Measurements from ENCODE around the gene POFUT2. TPM values are rescaled to one million over a fixed set of nuclear protein-coding genes. Genes with fewer than 3 reads are reported as not detected.
A peak's percentile ranks its signal among the peaks of the same experiment; 100 is the strongest.

Gene POFUT2
- total RNA-seq, 1 experiment from 2014 or later, result 28.2 TPM

GRCh38 chr21:45293220-45293725, 5.6 kb upstream of the POFUT2 start:
- H3K9me2 ChIP-seq (replicated peaks; ENCODE audit: low read length), result no peaks in the 10 kb centered on the region
- H3K4me2 ChIP-seq (ENCODE audit: low read length), result peak overlapping the region; percentile 72
- H3K4me1 ChIP-seq (ENCODE audit: insufficient read depth, low read length), result peaks cover 56% of the 10 kb centered on the region
- no peaks in the 10 kb centered on the region for H3F3A ChIP-seq (ENCODE audit: low read length, unreplicated experiment)
- ChIA-PET POLR2A (ENCODE audit: unreplicated experiment) (no interaction called here), CTCF (interaction anchor here (0.5 to 0.9 kb wide), 3 partner anchors 153 to 586 kb away, joined by 3 to 12 read pairs (median 4); no protein-coding TSS in a partner anchor)
- DNase-seq (peak; percentile 29), ATAC-seq (no peak)
- no peak overlapping the region for H2AFZ ChIP-seq (ENCODE audit: low read length)
- H3K9me3 ChIP-seq (ENCODE audit: low read length), result no peaks in the 10 kb centered on the region
- H3K79me2 ChIP-seq (ENCODE audit: low read length), result peaks cover 31% of the 10 kb centered on the region
- no peak for TF ChIP-seq CTCF (conservative IDR thresholded peaks at IDR 0.05; ENCODE audit: low read depth, low read length)
- TF ChIP-seq EZH2phosphoT487 (IDR thresholded peaks at IDR 0.05; ENCODE audit: borderline replicate concordance, low read length), result no peak
- TF ChIP-seq EZH2 (IDR thresholded peaks at IDR 0.05; ENCODE audit: low read length, unreplicated experiment), result no peak
- no peaks in the 10 kb centered on the region for H4K20me1 ChIP-seq (ENCODE audit: low read length)
- no peaks in the 10 kb centered on the region for H3K36me3 ChIP-seq (ENCODE audit: low read depth, low read length)
- no peaks in the 10 kb centered on the region for H3K27me3 ChIP-seq (ENCODE audit: low read length)
- BruUV-seq (replicated peaks), result no TSS peak
- intact Hi-C loops (cut with micrococcal nuclease), result no loop called here
- peak overlapping the region; percentile 90 for H3K27ac ChIP-seq (ENCODE audit: low read length)
- no peak overlapping the region for H3K4me3 ChIP-seq (ENCODE audit: low read length)
- H3K9ac ChIP-seq (ENCODE audit: low read length), result peak overlapping the region; percentile 77

GRCh38 chr21:45292399-45293219, 4.9 kb upstream of the POFUT2 start:
- no TSS peak for BruUV-seq (replicated peaks)
- H3K79me2 ChIP-seq (ENCODE audit: low read length), result peaks cover 28% of the 10 kb centered on the region
- intact Hi-C loops (cut with micrococcal nuclease), result loop anchor here (1.0 kb wide), 3 partner anchors 114 to 152 kb away; no protein-coding TSS in a partner anchor
- peaks cover 56% of the 10 kb centered on the region for H3K4me1 ChIP-seq (ENCODE audit: insufficient read depth, low read length)
- H3K36me3 ChIP-seq (ENCODE audit: low read depth, low read length), result no peaks in the 10 kb centered on the region
- H3K9me3 ChIP-seq (ENCODE audit: low read length), result no peaks in the 10 kb centered on the region
- ATAC-seq, result peak; percentile 64
- H3K4me2 ChIP-seq (ENCODE audit: low read length), result 0 out of 2 replicates have a peak overlapping the region, but pooled peaks have one; percentile 30
- CTCF ChIA-PET, result interaction anchor here (0.5 to 0.9 kb wide), 4 partner anchors 17 to 585 kb away, joined by 3 to 12 read pairs (median 6); no protein-coding TSS in a partner anchor
- no peak overlapping the region for H3K4me3 ChIP-seq (ENCODE audit: low read length)
- no peaks in the 10 kb centered on the region for H4K20me1 ChIP-seq (ENCODE audit: low read length)
- H2AFZ ChIP-seq (ENCODE audit: low read length), result peak overlapping the region; percentile 60
- no peaks in the 10 kb centered on the region for H3K9me2 ChIP-seq (replicated peaks; ENCODE audit: low read length)
- POLR2A ChIA-PET (ENCODE audit: unreplicated experiment), result no interaction called here
- H3F3A ChIP-seq (ENCODE audit: low read length, unreplicated experiment), result no peaks in the 10 kb centered on the region
- H3K9ac ChIP-seq (ENCODE audit: low read length), result peak overlapping the region; percentile 53
- TF ChIP-seq CTCF (conservative IDR thresholded peaks at IDR 0.05; ENCODE audit: low read depth, low read length) (peak; percentile 97), EZH2 (IDR thresholded peaks at IDR 0.05; ENCODE audit: low read length, unreplicated experiment) (no peak)
- DNase-seq, result peak; percentile 90
- H3K27me3 ChIP-seq (ENCODE audit: low read length), result no peaks in the 10 kb centered on the region
- peak overlapping the region; percentile 90 for H3K27ac ChIP-seq (ENCODE audit: low read length)

All from PC-3 (cell line).